M059J (cell line): Measurements from ENCODE around the gene SLC37A1. TPM values are rescaled to one million over a fixed set of nuclear protein-coding genes. Genes with fewer than 3 reads are reported as not detected.

Source experiments
- DNase-seq: peaks from one replicate; pipeline ENCODE4 v3.0.0-alpha.2; 2012; ENCODE audit warnings: low read depth
- total RNA-seq: library from RNA; depleted of rRNA; stranded (reverse); fragments of >200 nt; shearing (Covaris generic); gene quantifications from 2 replicates; pipeline ENCODE4 v1.2.3, GENCODE V29; 2014

The SLC37A1 gene
- total RNA-seq, 1 experiment from 2014 or later = 1.7 TPM

GRCh38 chr21:42543106-42543847, 29.6 kb downstream of the SLC37A1 start:
- DNase-seq = no peak

GRCh38 chr21:42544544-42544943, 30.9 kb downstream of the SLC37A1 start:
- no peak for DNase-seq

GRCh38 chr21:42545317-42545716, 31.7 kb downstream of the SLC37A1 start:
- no peak for DNase-seq

- DNase-seq = no peak
These were observed 32.1 kb downstream of the SLC37A1 start for GRCh38 chr21:42545745-42546144.

- no peak for DNase-seq
These were observed 32.8 kb downstream of the SLC37A1 start for GRCh38 chr21:42546433-42546832.

- no peak for DNase-seq
These were observed 33.6 kb downstream of the SLC37A1 start for GRCh38 chr21:42547001-42547905.

- DNase-seq = no peak
These were observed 34.3 kb downstream of the SLC37A1 start for GRCh38 chr21:42547906-42548365.

GRCh38 chr21:42548687-42549406, 35.2 kb downstream of the SLC37A1 start:
- DNase-seq = no peak

- no peak for DNase-seq
These were observed 37.2 kb downstream of the SLC37A1 start for GRCh38 chr21:42550817-42551216.

GRCh38 chr21:42552407-42553336, 39.0 kb downstream of the SLC37A1 start:
- no peak for DNase-seq

GRCh38 chr21:42553435-42553834, 39.8 kb downstream of the SLC37A1 start:
- DNase-seq = no peak

- DNase-seq = no peak
These were observed 40.8 kb downstream of the SLC37A1 start for GRCh38 chr21:42554251-42554961.

- no peak for DNase-seq
These were observed 42.2 kb downstream of the SLC37A1 start for GRCh38 chr21:42555756-42556438.

- no peak for DNase-seq
These were observed 42.8 kb downstream of the SLC37A1 start for GRCh38 chr21:42556476-42556875.

GRCh38 chr21:42556960-42557359, 43.3 kb downstream of the SLC37A1 start:
- no peak for DNase-seq

- DNase-seq = no peak
These were observed 43.8 kb downstream of the SLC37A1 start for GRCh38 chr21:42557420-42557819.

GRCh38 chr21:42558368-42558767, 44.7 kb downstream of the SLC37A1 start:
- no peak for DNase-seq

GRCh38 chr21:42558846-42559245, 45.2 kb downstream of the SLC37A1 start:
- no peak for DNase-seq

GRCh38 chr21:42559326-42559725, 45.7 kb downstream of the SLC37A1 start:
- DNase-seq = no peak
